ENCODE data around the gene BBS5. TPM values are rescaled to one million over a fixed set of nuclear protein-coding genes. Genes with fewer than 3 reads are reported as not detected.
"Not testable (repeated sequence)": the region's sequence is repeated elsewhere in the genome, so short reads cannot be mapped to it uniquely, and the experiment has no call there.

The BBS5 gene
- total RNA-seq, 1 donor from 2014 or later, result 10.1 TPM

DNA sequence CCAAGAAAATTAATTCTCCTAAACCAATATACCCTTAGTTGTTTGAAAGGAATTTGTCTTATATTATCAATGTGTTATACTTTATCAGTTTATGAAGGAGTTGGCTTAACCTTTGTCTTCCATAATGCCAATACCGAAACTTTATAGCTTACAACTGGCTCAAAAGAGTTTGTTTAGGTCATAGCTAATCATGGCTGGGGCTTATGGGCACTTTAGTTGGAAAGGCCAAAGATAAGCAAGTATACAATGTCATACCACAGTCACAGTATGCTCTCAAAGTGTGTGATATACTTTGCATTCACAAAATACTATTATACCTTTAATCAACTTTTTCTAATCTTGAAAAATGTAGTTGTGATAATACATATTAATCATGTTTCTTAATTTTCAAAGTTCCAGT is 32.5 kb downstream of the BBS5 start:
- Mint-ChIP-seq H3K27me3 (ENCODE audit: low read depth) (no peaks in the 10 kb centered on the region), H3K4me3 (no peak overlapping the region), H3K36me3 (ENCODE audit: low read depth) (peaks cover 5% of the 10 kb centered on the region), H3K27ac (ENCODE audit: unreplicated experiment) (no peak overlapping the region), H3K4me1 (peaks cover 20% of the 10 kb centered on the region), H3K9me3 (no peaks in the 10 kb centered on the region)
- DNase-seq (ENCODE audit: low read depth, low spot score), result no peak
- TF ChIP-seq, protein P1, sequence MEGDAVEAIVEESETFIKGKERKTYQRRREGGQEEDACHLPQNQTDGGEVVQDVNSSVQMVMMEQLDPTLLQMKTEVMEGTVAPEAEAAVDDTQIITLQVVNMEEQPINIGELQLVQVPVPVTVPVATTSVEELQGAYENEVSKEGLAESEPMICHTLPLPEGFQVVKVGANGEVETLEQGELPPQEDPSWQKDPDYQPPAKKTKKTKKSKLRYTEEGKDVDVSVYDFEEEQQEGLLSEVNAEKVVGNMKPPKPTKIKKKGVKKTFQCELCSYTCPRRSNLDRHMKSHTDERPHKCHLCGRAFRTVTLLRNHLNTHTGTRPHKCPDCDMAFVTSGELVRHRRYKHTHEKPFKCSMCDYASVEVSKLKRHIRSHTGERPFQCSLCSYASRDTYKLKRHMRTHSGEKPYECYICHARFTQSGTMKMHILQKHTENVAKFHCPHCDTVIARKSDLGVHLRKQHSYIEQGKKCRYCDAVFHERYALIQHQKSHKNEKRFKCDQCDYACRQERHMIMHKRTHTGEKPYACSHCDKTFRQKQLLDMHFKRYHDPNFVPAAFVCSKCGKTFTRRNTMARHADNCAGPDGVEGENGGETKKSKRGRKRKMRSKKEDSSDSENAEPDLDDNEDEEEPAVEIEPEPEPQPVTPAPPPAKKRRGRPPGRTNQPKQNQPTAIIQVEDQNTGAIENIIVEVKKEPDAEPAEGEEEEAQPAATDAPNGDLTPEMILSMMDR (conservative IDR thresholded peaks at IDR 0.05), result no peak

DNA sequence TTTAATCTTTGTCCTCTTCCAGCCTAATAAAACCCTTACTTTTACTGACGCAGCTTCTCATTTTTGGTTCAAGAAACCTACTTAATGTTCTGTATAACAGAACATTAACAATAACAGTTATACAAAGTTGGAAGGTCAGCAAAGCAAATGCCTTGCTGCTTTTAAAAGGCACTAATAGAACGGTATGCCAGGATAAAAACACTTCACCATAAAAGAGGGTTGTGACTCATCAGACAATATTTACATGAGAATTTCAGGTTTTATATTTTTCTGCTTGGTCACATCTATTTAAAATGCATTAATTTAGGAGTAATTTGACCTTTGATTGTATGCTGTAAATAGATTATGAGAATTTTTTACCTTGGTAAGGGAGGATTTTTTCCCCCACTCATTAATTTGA is 33.2 kb downstream of the BBS5 start:
- TF ChIP-seq, protein P1 (conservative IDR thresholded peaks at IDR 0.05), result no peak
- no peaks in the 10 kb centered on the region for H3K27me3 Mint-ChIP-seq (ENCODE audit: low read depth)
- no peak overlapping the region for H3K27ac Mint-ChIP-seq (ENCODE audit: unreplicated experiment)
- no peak for DNase-seq (ENCODE audit: low read depth, low spot score)
- no peaks in the 10 kb centered on the region for H3K9me3 Mint-ChIP-seq
- H3K4me1 Mint-ChIP-seq, result peaks cover 20% of the 10 kb centered on the region
- no peaks in the 10 kb centered on the region for H3K36me3 Mint-ChIP-seq (ENCODE audit: low read depth)
- H3K4me3 Mint-ChIP-seq, result no peak overlapping the region

- H3K9me3 Mint-ChIP-seq, result no peaks in the 10 kb centered on the region
- no peak overlapping the region for H3K4me3 Mint-ChIP-seq
- H3K27ac Mint-ChIP-seq (ENCODE audit: unreplicated experiment), result no peak overlapping the region
- H3K27me3 Mint-ChIP-seq (ENCODE audit: low read depth), result no peaks in the 10 kb centered on the region
- peaks cover 16% of the 10 kb centered on the region for H3K4me1 Mint-ChIP-seq
- DNase-seq (ENCODE audit: low read depth, low spot score), result no peak
- no peaks in the 10 kb centered on the region for H3K36me3 Mint-ChIP-seq (ENCODE audit: low read depth)
- TF ChIP-seq, protein P1 (conservative IDR thresholded peaks at IDR 0.05), result no peak
Measured at GRCh38 chr2:169513094-169513493, 33.8 kb downstream of the BBS5 start.

DNA sequence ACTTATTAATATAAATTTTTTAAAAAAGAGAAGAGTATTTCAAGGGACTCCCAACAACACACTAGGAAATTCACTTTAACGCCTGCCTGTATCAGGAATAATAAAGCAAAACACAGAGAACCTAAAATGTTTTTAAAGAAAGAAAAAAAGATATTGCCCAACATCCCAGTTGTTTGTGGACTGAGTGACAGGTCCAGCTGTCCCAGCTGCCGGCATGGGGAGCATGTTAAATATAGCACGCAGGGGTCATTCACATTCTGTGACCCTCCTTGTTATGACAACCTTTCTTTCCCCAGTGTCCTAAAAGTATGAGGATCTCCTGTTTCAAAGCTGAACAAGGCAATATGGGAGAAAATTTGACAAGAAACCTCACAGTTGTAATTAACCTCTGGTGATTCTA is 34.6 kb downstream of the BBS5 start:
- H3K27me3 Mint-ChIP-seq (ENCODE audit: low read depth), result no peaks in the 10 kb centered on the region
- no peaks in the 10 kb centered on the region for H3K36me3 Mint-ChIP-seq (ENCODE audit: low read depth)
- peaks cover 15% of the 10 kb centered on the region for H3K4me1 Mint-ChIP-seq
- H3K27ac Mint-ChIP-seq (ENCODE audit: unreplicated experiment), result no peak overlapping the region
- TF ChIP-seq, protein P1 (conservative IDR thresholded peaks at IDR 0.05), result no peak
- no peak for DNase-seq (ENCODE audit: low read depth, low spot score)
- H3K9me3 Mint-ChIP-seq, result no peaks in the 10 kb centered on the region
- no peak overlapping the region for H3K4me3 Mint-ChIP-seq

- not testable (repeated sequence) for H3K36me3 Mint-ChIP-seq (ENCODE audit: low read depth); DNase-seq (ENCODE audit: low read depth, low spot score); H3K4me3 Mint-ChIP-seq; H3K9me3 Mint-ChIP-seq; H3K27ac Mint-ChIP-seq (ENCODE audit: unreplicated experiment); H3K27me3 Mint-ChIP-seq (ENCODE audit: low read depth)
- peaks cover 10% of the 10 kb centered on the region for H3K4me1 Mint-ChIP-seq
Measured at GRCh38 chr2:169514758-169515157, 35.5 kb downstream of the BBS5 start.

- not testable (repeated sequence) for H3K27ac Mint-ChIP-seq (ENCODE audit: unreplicated experiment); H3K9me3 Mint-ChIP-seq; H3K27me3 Mint-ChIP-seq (ENCODE audit: low read depth); DNase-seq (ENCODE audit: low read depth, low spot score); H3K4me1 Mint-ChIP-seq; H3K36me3 Mint-ChIP-seq (ENCODE audit: low read depth); H3K4me3 Mint-ChIP-seq
Measured at GRCh38 chr2:169516488-169516995, 37.2 kb downstream of the BBS5 start.

GRCh38 chr2:169520896-169521295 is 41.6 kb downstream of the BBS5 start:
- no peaks in the 10 kb centered on the region for H3K9me3 Mint-ChIP-seq
- no peak overlapping the region for H3K27ac Mint-ChIP-seq (ENCODE audit: unreplicated experiment)
- H3K4me1 Mint-ChIP-seq, result peaks cover 12% of the 10 kb centered on the region
- H3K27me3 Mint-ChIP-seq (ENCODE audit: low read depth), result no peaks in the 10 kb centered on the region
- TF ChIP-seq, protein P1 (conservative IDR thresholded peaks at IDR 0.05), result no peak
- DNase-seq (ENCODE audit: low read depth, low spot score), result no peak
- H3K4me3 Mint-ChIP-seq, result no peak overlapping the region
- H3K36me3 Mint-ChIP-seq (ENCODE audit: low read depth), result no peaks in the 10 kb centered on the region
